ENCODE data around the gene COL18A1.

The COL18A1 gene

GRCh38 chr21:45414396-45415187, 9.6 kb downstream of the COL18A1 start:
- no peak for DNase-seq (ENCODE audit: low spot score)

GRCh38 chr21:45415188-45415942, 10.4 kb downstream of the COL18A1 start:
- DNase-seq (ENCODE audit: low spot score), result no peak

- no peak for DNase-seq (ENCODE audit: low spot score)
These were observed 11.1 kb downstream of the COL18A1 start for GRCh38 chr21:45415943-45416611.

GRCh38 chr21:45416620-45417019, 11.7 kb downstream of the COL18A1 start:
- no peak for DNase-seq (ENCODE audit: low spot score)

- no peak for DNase-seq (ENCODE audit: low spot score)
These were observed 12.4 kb downstream of the COL18A1 start for GRCh38 chr21:45417256-45417950.

GRCh38 chr21:45417951-45418300, 13.0 kb downstream of the COL18A1 start:
- DNase-seq (ENCODE audit: low spot score), result no peak

- DNase-seq (ENCODE audit: low spot score), result no peak
These were observed 13.5 kb downstream of the COL18A1 start for GRCh38 chr21:45418301-45419071.

GRCh38 chr21:45419162-45419561, 14.2 kb downstream of the COL18A1 start:
- DNase-seq (ENCODE audit: low spot score), result no peak

GRCh38 chr21:45420061-45421041, 15.4 kb downstream of the COL18A1 start:
- no peak for DNase-seq (ENCODE audit: low spot score)

- DNase-seq (ENCODE audit: low spot score), result no peak
These were observed 16.3 kb downstream of the COL18A1 start for GRCh38 chr21:45421071-45421845.

- DNase-seq (ENCODE audit: low spot score), result no peak
These were observed 17.1 kb downstream of the COL18A1 start for GRCh38 chr21:45421846-45422775.

- DNase-seq (ENCODE audit: low spot score), result no peak
These were observed 18.4 kb downstream of the COL18A1 start for GRCh38 chr21:45423201-45423955.

GRCh38 chr21:45423968-45424853, 19.2 kb downstream of the COL18A1 start:
- DNase-seq (ENCODE audit: low spot score), result no peak

- DNase-seq (ENCODE audit: low spot score), result no peak
These were observed 20.2 kb downstream of the COL18A1 start for GRCh38 chr21:45424854-45425795.

Measured in left forelimb (tissue), 1 donor.